CD4-positive, alpha-beta T cell treated with Interleukin-17A for 1 hour (primary cell): ENCODE data around the gene TDRD12.

Experiments used
- DNase-seq: peaks from one replicate; pipeline ENCODE4 v3.0.0-alpha.2; 2020

The TDRD12 gene

GRCh38 chr19:32719611-32720059 is at the start of gene TDRD12:
TSS of gene TDRD12 (plus strand) at chr19:32719767. CDS start at chr19:32720073, 306 bp downstream.
- no peak for DNase-seq

GRCh38 chr19:32671883-32672593 is 47.5 kb upstream of the TDRD12 start:
- DNase-seq, result no peak

- no peak for DNase-seq
Measured at GRCh38 chr19:32672841-32673240, 46.7 kb upstream of the TDRD12 start.

GRCh38 chr19:32673573-32673972 is 46.0 kb upstream of the TDRD12 start:
- DNase-seq, result no peak

- no peak for DNase-seq
Measured at GRCh38 chr19:32674153-32674930, 45.2 kb upstream of the TDRD12 start.

- DNase-seq, result peak; percentile 98
Measured at GRCh38 chr19:32674931-32675719, 44.4 kb upstream of the TDRD12 start, which contains the start of gene ANKRD27. TSS of gene ANKRD27 (minus strand) at chr19:32675180. CDS start at chr19:32659015, 16,165 bp downstream.

GRCh38 chr19:32675720-32676185 is 43.8 kb upstream of the TDRD12 start, which contains the start of gene RGS9BP:
TSS of gene RGS9BP (plus strand) at chr19:32675848. CDS start at chr19:32676264, 416 bp downstream.
- peak; percentile 77 for DNase-seq

GRCh38 chr19:32676186-32676894 is 43.2 kb upstream of the TDRD12 start:
- DNase-seq, result no peak

- DNase-seq, result no peak
Measured at GRCh38 chr19:32676895-32677359, 42.6 kb upstream of the TDRD12 start.

GRCh38 chr19:32677657-32678056 is 41.9 kb upstream of the TDRD12 start:
- no peak for DNase-seq

- DNase-seq, result no peak
Measured at GRCh38 chr19:32680986-32681385, 38.6 kb upstream of the TDRD12 start.

GRCh38 chr19:32682317-32682716 is 37.2 kb upstream of the TDRD12 start:
- DNase-seq, result no peak

- no peak for DNase-seq
Measured at GRCh38 chr19:32686847-32687475, 32.6 kb upstream of the TDRD12 start.

GRCh38 chr19:32687681-32688080 is 31.9 kb upstream of the TDRD12 start:
- no peak for DNase-seq

GRCh38 chr19:32688311-32688710 is 31.3 kb upstream of the TDRD12 start:
- DNase-seq, result no peak

- DNase-seq, result peak; percentile 78
Measured at GRCh38 chr19:32691291-32691951, 28.1 kb upstream of the TDRD12 start, which contains the start of gene NUDT19. TSS of gene NUDT19 (plus strand) at chr19:32691821. CDS start at chr19:32691961, 140 bp downstream.

GRCh38 chr19:32691952-32692726 is 27.4 kb upstream of the TDRD12 start:
- DNase-seq, result peak; percentile 54

- no peak for DNase-seq
Measured at GRCh38 chr19:32692727-32693061, 26.9 kb upstream of the TDRD12 start.

- peak; percentile 64 for DNase-seq
Measured at GRCh38 chr19:32693151-32694108, 26.1 kb upstream of the TDRD12 start.
